GM12878 (cell line): ENCODE results near the gene NUMBL. TPM values are rescaled to one million over a fixed set of nuclear protein-coding genes. Genes with fewer than 3 reads are reported as not detected.

ENCODE experiments used
- ATAC-seq: fragments of 200-7000 bp; cut with Tn5 transposase; 3 replicates; pipeline ENCODE4 v1.9.1; 2020; ENCODE audit warnings: mild to moderate bottlenecking, moderate library complexity
- BruUV-seq: library from RNA; stranded (reverse); fragments of 400-500 nt; replicated peaks from 2 replicates; lab custom pipeline; 2021; lab: Mats Ljungman, UMichigan
- CTCF ChIA-PET: fragments of 300-600 bp; sonication (Branson Sonifier 250); formaldehyde crosslinking; extraction: SDS; loops from one replicate; lab custom pipeline; 2021; ENCODE audit warnings: inconsistent platforms; lab: Yijun Ruan, JAX
- POLR2A ChIA-PET: fragments of 350-600 bp; formaldehyde crosslinking; extraction: SDS; loops from one replicate; lab custom pipeline; 2021; ENCODE audit warnings: inconsistent platforms; lab: Charles Lee
- RAD21 ChIA-PET: fragments of 300-600 bp; sonication (Branson Sonifier 250); formaldehyde crosslinking; loops from one replicate; lab custom pipeline; 2023; ENCODE audit warnings: antibody characterized with exemption; ENCODE audit not compliant: unreplicated experiment; lab: Charles Lee
- SMC1A ChIA-PET: fragments of 300-600 bp; sonication (Branson Sonifier 250); formaldehyde crosslinking; loops from one replicate; lab custom pipeline; 2023; ENCODE audit not compliant: unreplicated experiment, uncharacterized antibody; lab: Charles Lee
- DNase-seq: peaks from one replicate; pipeline ENCODE4 v3.0.0-alpha.2; 2011; ENCODE audit warnings: low read depth, low spot score
- FAIRE-seq: peaks from 3 replicates; lab custom pipeline; 2011; peaks lifted over from hg19 to GRCh38; lab: Jason Lieb, UNC
- H2AFZ ChIP-seq: 2 replicates; pipeline ENCODE4 v1.6.0; 2011; ENCODE audit warnings: low read depth, low read length, control low read depth; ENCODE audit not compliant: control insufficient read depth
- H3K27ac ChIP-seq: 2 replicates; pipeline ENCODE4 v1.5.1; 2011; ENCODE audit warnings: control low read depth; ENCODE audit not compliant: control insufficient read depth, insufficient read depth
- H3K27me3 ChIP-seq, 2 experiments: replicated peaks in 1 of 2; 2 replicates each; pipeline versions ENCODE4 v1.6.0 to v1.6.1; 2011; ENCODE audit warnings: low read length in 1 of 2; ENCODE audit not compliant: control insufficient read depth in 2 of 2, insufficient read depth in 2 of 2
- H3K36me3 ChIP-seq, 2 experiments: 2 replicates each; pipeline ENCODE4 v1.5.1; 2011; ENCODE audit warnings: low read length in 1 of 2; ENCODE audit not compliant: control insufficient read depth in 2 of 2, insufficient read depth in 2 of 2
- H3K4me1 ChIP-seq: 2 replicates; pipeline ENCODE4 v1.6.1; 2011; ENCODE audit warnings: mild to moderate bottlenecking, low read length, moderate library complexity, mixed read lengths; ENCODE audit not compliant: control insufficient read depth, insufficient read depth
- H3K4me2 ChIP-seq: 2 replicates; pipeline ENCODE4 v1.6.0; 2011; ENCODE audit warnings: control low read depth; ENCODE audit not compliant: control insufficient read depth, insufficient read depth
- H3K4me3 ChIP-seq: fragments of 200-600 bp; sonication (generic); 2 replicates; pipeline ENCODE4 v1.5.1; 2016
- H3K79me2 ChIP-seq: 2 replicates; pipeline ENCODE4 v1.6.0; 2011; ENCODE audit warnings: low read length; ENCODE audit not compliant: control insufficient read depth, insufficient read depth
- H3K9ac ChIP-seq: 2 replicates; pipeline ENCODE4 v1.8.0; 2011; ENCODE audit warnings: low read length, control low read depth, mixed read lengths; ENCODE audit not compliant: control insufficient read depth, insufficient read depth
- H3K9me3 ChIP-seq: replicated peaks from 3 replicates; pipeline ENCODE4 v1.5.1; 2011; ENCODE audit warnings: mild to moderate bottlenecking, low read length; ENCODE audit not compliant: control insufficient read depth, insufficient read depth
- H4K20me1 ChIP-seq: 2 replicates; pipeline ENCODE4 v1.6.0; 2011; ENCODE audit not compliant: control insufficient read depth, insufficient read depth
- BRCA1 ChIP-seq: IDR thresholded peaks from 2 replicates; pipeline ENCODE4 v1.6.1; 2011; ENCODE audit warnings: low read depth, low read length, improper control_type of control experiment
- IRF3 ChIP-seq: fragments of 450-650 bp; IDR thresholded peaks from 2 replicates; pipeline ENCODE4 v1.6.1; 2014; ENCODE audit warnings: mild to moderate bottlenecking
- MTA3 ChIP-seq: IDR thresholded peaks from 2 replicates; pipeline ENCODE4 v1.6.1; 2012; ENCODE audit warnings: low read length, inconsistent platforms, borderline replicate concordance
- POLR2AphosphoS5 ChIP-seq: IDR thresholded peaks from 2 replicates; pipeline ENCODE4 v1.6.1; 2011; ENCODE audit warnings: mild to moderate bottlenecking, low read length, inconsistent platforms
- RELB ChIP-seq: fragments of 450-650 bp; IDR thresholded peaks from 2 replicates; pipeline ENCODE4 v1.6.1; 2017; ENCODE audit warnings: low read depth, mild to moderate bottlenecking, moderate library complexity
- TCF12 ChIP-seq: IDR thresholded peaks from 2 replicates; pipeline ENCODE4 v1.6.1; 2011; ENCODE audit warnings: low read depth, mild to moderate bottlenecking, low read length
- USF1 ChIP-seq: IDR thresholded peaks from 2 replicates; pipeline ENCODE4 v1.6.1; 2011; ENCODE audit warnings: borderline replicate concordance, low read depth, mild to moderate bottlenecking, moderate library complexity, mixed read lengths, low read length; ENCODE audit not compliant: insufficient read depth; ENCODE audit errors: extremely low read length
- YY1 ChIP-seq: IDR thresholded peaks from 2 replicates; pipeline ENCODE4 v1.6.1; 2011; ENCODE audit warnings: low read depth, mild to moderate bottlenecking, low read length
- ZNF24 ChIP-seq: fragments of 450-650 bp; IDR thresholded peaks from 2 replicates; pipeline ENCODE4 v1.6.1; 2017; ENCODE audit warnings: antibody characterized with exemption, mild to moderate bottlenecking
- ZNF592 ChIP-seq: fragments of 450-650 bp; IDR thresholded peaks from 2 replicates; pipeline ENCODE4 v1.6.1; 2017; ENCODE audit warnings: mild to moderate bottlenecking, moderate library complexity
- WGBS: methylation state at CpG from one replicate; pipeline ENCODE4 v1.1.6; 2016; ENCODE audit warnings: low lambda C conversion rate; ENCODE audit not compliant: insufficient replicate concordance, insufficient coverage; ENCODE audit errors: missing lambda C conversion rate; 5-methylcytosine and 5-hydroxymethylcytosine counted together
- in situ Hi-C: fragments of 300-500 bp; cut with MboI; formaldehyde crosslinking; loops from 9 replicates; pipeline ENCODE4 v1.14.3; 2018; ENCODE audit warnings: mixed read lengths
- intact Hi-C: fragments of 100-400 bp; cut with micrococcal nuclease; formaldehyde crosslinking; loops from one replicate; pipeline ENCODE4 v1.14.2; 2022; ENCODE audit not compliant: unreplicated experiment
- polyA plus RNA-seq, 11 experiments: library from polyadenylated mRNA; depleted of rRNA in 4 of 11; unstranded in 6 of 11; stranded (reverse) in 5 of 11; fragments of >200 nt; fragmentation: Nextera tagmentation in 4 of 11; fragmentation: Illumina TruSeq in 1 of 11; extraction: Ambion mirVana in 4 of 11; extraction: Trizol in 1 of 11; gene quantifications; 1 replicate in 1 of 11; 2 replicates in 10 of 11; pipeline versions ENCODE4 v1.2.1 to v1.2.3, GENCODE V29; 2011 to 2016; ENCODE audit warnings: inconsistent platforms in 2 of 11, missing spikeins in 2 of 11, low read depth in 1 of 11
- total RNA-seq, 4 experiments: library from RNA; depleted of rRNA in 3 of 4; stranded (reverse); fragments of >200 nt in 3 of 4; fragmentation: Illumina TruSeq in 1 of 4; extraction: Trizol in 1 of 4; gene quantifications; 2 replicates each; pipeline versions ENCODE4 v1.2.1 to v1.2.3, GENCODE V29; 2013 to 2021

Gene NUMBL
- total and polyA plus RNA-seq, 10 of the 15 experiments (the other 5 are each of a cell fraction or from before 2014, with no cell fraction given) = 0.16 to 9.4 (median 1.9) TPM

- TF ChIP-seq USF1 (no peak), YY1 (no peak), POLR2AphosphoS5 (no peak), BRCA1 (no peak)
Measured at GRCh38 chr19:40736661-40737060, 46.2 kb upstream of the NUMBL start (continued).

GRCh38 chr19:40735013-40735771, 44.7 kb upstream of the NUMBL start:
- H3K9me3 ChIP-seq = no peaks in the 10 kb centered on the region
- H3K9ac ChIP-seq = no peak overlapping the region
- ChIA-PET POLR2A (interaction anchor here (0.7 kb wide), 1 partner anchor 18 kb away, joined by 3 read pairs; the partner anchor contains the start of gene ITPKC), CTCF (interaction anchor here (2.5 kb wide), 1 partner anchor 84 kb away, joined by 9 read pairs; no protein-coding TSS in a partner anchor), RAD21 (interaction anchor here (0.6 kb wide), 1 partner anchor 8 kb away, joined by 3 read pairs; no protein-coding TSS in a partner anchor), SMC1A (no interaction called here)
- H3K79me2 ChIP-seq = no peaks in the 10 kb centered on the region
- in situ Hi-C loops (no loop called here), intact Hi-C loops (no loop called here)
- H3K4me3 ChIP-seq = no peak overlapping the region
- no peaks in the 10 kb centered on the region for H3K4me1 ChIP-seq
- no peaks in the 10 kb centered on the region for H4K20me1 ChIP-seq
- peaks cover 1 to 3% of the 10 kb centered on the region in 2 experiments; a peak in 3 of 4 replicates for H3K36me3 ChIP-seq
- no peak overlapping the region for H3K27ac ChIP-seq
- H2AFZ ChIP-seq = no peak overlapping the region
- no peak overlapping the region for H3K4me2 ChIP-seq
- no peak for DNase-seq
- H3K27me3 ChIP-seq = no peaks in the 10 kb centered on the region
- no TSS peak for BruUV-seq
- ATAC-seq = no peak
- no peak for FAIRE-seq
- TF ChIP-seq ZNF592 (no peak), ZNF24 (no peak), TCF12 (no peak), RELB (no peak), MTA3 (no peak), IRF3 (no peak)
- WGBS = 87% methylated on average over 8 of the region's 11 CpGs
